Dedifferentiated amniotic fluid mesenchymal stem cell (primary cell): ENCODE results near the gene TTC12.

ENCODE experiments used
- DNase-seq: peaks from one replicate; pipeline ENCODE4 v3.0.0-alpha.2; 2016; ENCODE audit errors: extremely low spot score

TTC12 gene

DNA sequence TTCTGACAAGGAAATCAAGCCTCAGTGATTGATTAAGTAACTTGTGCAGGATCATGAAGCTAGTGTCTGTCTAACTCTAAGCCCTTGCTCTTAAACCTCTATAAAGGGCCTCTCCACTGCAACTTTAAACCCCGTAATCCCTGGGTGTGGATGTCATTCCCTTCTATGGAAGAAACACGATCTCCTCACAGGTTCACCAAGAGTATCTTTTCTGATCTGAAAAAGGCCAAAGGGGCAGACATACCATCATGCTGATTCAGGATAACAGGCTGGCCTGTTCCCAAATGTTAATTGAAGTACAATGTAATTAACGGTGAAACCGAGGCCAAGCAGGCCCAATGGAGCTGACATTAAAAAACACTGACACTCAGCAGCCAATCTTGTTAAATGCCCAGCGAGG lies 17.1 kb downstream of the TTC12 start:
- no peak for DNase-seq

DNA sequence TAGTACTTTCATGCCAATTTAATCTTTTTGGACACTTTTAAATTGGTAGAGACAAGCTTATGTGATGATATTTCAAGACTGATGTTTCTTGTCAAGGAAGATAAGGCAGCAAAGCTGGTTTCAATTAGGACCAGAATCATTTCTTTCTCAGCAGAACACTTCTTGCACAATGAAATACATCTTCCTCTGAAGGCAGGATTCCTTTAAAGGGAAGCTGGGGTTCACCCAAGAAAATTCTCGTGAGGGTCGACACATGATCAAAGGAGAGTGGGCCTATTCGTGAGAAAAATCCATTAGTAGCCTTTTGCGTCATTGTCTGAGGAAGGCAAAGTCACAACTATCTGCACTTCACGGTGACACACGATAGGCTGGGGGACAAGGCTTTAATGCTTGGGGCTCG lies 17.6 kb downstream of the TTC12 start:
- no peak for DNase-seq

DNA sequence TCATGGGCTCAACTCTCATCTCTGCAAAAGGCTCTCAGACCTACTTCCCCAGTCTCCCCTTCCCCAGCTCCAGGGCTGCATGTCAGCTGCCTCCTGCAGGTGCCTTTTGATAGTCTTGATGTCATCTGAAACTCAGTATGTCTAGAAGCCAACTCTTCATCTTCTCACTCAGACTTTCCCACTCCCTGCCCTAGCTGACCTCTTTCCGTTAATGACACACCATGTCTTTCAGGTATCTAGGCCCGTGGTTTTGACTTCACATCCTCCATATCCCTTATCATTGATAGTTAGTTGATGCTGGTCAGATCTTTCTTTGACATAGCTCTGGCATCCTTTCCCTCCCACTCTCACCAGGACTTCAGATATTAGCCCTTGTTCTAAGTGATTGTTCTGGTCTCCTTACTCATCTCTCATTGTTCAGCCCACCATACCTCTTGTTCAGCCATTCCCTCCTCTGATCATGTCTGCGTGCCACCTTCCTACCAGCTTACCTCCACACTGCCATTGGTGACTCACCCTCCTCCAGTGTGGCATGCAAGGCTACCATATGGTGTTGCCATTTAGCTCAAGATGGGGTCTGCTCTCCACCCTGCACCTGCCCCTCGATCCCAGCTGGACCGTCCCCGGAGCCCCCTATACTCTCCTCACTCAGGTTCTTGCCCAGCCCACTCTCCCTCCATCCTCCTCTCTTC lies 18.4 kb downstream of the TTC12 start:
- DNase-seq: no peak

DNA sequence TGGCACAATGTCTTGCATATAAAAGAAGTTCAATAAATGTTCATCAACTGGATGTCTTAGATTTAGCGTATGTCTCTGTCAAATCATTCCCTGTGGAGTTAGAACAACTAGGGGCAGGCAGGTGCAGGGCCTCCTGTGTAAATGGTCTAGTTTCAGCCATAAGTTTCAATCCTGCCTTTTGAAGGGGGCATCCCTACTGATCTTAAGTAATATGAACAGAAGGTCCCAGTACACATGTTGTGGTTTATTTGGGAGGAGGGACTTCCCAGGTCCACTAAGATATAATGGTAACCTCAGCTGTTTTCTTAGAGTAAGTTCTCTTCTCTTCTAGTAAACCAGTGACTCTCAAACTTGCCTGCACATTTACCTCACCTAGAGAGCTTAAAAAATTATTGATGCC lies 19.8 kb downstream of the TTC12 start:
- no peak for DNase-seq

DNA sequence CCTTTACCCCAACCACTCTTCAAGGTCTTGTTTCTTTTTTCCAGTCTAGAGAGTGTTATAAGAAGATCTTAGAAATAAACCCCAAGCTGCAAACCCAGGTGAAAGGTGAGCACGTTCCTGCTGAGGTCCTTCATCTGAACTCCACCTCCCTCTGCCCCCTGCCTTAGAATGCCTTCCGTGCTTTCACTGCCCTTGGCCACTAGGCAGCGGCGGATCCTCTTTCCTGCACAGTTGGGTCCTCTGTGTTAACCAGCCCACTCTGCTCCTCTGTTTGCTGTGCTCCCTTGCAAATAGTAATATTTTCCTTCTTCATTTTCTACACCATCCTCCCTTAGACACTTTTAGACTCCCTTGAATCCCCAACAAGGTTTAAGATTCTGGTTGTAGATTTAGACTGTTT lies 24.3 kb downstream of the TTC12 start:
- DNase-seq: no peak

DNA sequence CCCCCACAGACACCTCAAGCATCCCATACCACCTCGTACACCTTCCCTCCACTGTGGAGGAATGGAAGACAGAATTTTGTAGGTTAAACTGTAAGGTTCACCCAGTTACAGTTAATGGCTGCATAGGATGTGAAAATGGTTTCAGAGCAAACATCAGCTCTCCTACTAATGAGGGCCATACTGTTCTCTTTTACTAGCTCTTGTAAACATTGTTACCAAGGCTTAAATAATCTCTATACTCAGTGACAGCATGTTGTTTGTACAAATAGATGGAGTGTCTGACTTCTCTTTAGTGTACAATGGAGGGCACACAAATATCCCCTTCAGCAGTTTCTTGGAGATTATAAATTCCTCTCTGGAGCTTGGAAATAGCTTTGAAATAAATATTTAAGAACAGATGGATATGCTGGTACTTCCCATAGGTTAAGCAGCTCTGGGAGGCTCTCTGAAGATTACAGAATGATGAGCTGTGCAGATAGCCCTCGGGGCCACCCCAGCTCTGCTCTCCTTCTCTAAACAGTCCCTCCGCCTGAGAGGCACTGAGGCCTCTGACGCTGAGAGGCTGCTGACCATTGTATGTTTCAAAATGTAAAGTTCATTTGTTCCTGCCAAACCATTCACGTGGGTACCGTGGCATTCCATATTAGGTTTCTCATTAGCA lies 25.7 kb downstream of the TTC12 start:
- no peak for DNase-seq

DNA sequence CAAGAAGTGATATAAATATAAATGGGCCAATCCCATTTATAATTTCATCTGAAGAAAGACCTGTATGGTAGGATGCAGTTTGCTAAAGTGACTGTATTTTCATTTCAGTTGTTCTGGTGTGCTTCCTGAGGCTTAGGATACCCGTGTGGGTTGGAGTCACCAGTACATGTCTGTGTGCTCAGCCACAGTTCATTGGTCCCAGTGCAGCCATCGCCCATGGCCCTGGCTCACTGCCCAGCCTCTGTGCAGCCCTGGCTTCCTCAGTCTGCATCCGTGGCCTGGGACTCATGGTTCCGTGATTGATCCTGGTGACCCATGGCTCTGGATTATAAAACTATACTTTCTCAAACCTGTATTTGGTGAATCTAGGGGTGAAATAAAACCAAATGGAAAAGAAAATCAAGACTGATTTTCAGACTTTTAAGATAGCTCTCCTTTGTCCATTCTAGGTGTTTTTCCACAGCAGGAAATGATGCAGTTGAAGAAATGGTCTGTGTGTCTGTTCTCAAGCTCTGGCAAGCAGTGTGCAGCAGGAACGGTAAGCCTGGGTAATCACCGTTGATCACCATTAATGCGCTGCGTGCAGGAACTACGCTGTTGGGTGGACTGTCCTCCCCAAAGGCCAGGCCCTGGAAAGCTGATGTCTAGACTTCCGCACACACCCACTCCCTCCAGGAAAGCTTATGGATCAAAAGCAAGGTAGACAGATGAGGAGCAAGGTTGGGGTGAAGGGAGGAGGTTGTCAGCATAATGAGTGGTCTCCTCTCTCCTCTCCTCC lies 27.2 kb downstream of the TTC12 start:
- DNase-seq: no peak

DNA sequence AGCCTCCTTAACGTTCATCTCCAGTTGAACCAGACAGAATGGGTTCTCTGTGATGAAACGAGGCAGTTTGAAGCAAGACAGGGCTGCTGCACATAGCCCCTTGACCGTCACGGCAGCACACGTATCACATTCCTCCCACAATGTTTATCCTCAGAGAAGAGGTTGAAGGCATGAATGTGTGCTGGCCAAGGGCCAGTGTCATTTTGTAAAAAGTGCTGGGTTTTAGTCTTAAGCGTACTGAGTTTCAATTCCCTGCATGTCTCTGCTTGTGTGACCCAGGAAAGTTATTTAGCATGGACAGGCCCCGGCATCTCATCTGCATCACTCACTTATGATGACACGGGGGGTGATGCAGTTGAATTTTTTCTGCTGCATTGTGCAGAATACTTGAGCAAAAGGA lies 31.6 kb downstream of the TTC12 start:
- no peak for DNase-seq

DNA sequence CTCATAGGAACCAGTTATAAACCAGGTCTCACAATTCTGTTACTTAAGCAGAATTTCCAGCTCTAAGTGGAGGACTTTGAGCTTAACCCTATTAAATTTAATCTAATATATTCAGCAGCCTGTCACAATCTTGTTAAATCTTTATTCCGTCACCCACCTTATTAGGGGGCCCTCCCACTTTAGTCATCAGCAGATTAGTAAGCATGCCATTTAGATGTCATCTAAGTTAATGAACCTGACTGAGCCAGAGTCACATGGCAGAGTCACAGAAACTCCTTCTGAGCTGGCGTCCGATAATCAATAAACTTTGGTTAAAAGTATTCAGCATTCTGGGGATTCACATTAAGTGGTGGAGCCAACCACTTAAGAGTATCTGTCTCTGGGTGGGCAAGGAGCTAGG lies 35.1 kb downstream of the TTC12 start:
- no peak for DNase-seq

DNA sequence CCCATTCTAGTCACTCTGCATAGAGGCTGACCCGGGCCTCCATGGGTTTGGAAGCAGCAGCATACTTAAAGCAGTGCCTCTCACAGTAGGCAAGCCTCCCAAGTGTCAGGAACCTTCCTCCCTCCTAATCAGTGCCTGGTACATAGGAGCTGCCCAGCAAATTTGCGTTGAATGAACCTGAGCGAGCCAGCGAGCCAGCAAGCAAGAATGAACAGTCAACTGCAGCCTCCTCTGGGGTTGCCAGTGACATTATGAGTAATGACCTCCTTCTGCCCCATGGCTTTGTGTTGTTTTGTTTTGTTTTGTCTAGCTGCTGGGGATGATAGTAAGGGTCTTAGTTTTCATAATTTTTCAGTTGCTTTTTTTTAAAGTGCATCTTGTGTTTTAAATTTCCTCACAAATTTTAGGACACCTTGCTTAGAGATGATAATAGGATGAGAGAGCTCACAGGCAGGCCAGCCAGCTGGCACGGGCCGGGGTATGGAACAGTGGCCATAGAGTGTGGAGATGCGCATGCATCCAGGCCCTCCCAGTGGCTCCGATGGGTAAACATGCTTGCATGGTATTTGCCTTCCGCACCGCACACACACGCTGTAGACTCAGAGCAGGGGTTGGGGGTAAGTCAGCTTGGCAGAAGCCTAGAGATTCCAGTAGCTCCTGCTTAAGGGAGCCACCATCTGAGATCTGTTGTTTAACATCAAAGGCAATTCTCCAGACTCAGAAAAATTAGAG lies 36.1 kb downstream of the TTC12 start:
- DNase-seq: no peak

DNA sequence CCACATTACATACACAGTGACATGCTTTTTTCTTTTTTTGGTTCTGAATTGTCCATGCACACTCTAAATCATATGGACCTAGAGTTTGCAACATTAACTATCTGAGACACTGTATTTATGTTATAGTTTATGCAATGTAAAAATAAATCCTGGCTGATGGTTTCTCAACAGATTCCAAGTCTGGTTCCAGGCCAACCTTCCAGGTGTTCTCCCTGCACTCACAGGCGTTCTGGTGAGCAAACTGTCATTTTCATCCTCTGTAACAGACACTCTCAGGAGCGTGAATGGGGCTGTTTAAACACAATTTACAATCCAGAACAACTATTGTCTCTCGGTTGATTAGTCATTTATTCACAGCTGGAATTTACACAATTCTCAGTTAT lies 36.7 kb downstream of the TTC12 start:
- DNase-seq: no peak

DNA sequence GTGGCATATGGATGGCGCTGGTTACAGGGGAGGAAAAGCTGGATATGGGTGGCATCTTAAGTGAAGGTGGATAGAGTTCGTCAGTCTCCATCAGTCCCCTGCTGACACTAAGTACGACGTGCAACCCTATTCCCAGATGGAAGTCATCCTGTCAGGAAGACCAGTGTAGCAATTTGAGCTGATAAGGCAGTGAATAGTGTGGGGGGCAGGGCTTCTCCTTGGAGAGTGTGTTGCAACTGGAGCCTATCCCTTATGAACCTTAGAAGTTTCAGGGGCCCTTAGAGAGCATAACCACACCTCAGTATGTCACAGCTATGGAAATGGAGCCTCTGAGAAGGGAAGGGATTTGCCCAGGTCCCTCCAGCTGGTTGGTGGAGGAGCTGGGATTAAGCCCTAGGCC lies 37.1 kb downstream of the TTC12 start:
- no peak for DNase-seq

DNA sequence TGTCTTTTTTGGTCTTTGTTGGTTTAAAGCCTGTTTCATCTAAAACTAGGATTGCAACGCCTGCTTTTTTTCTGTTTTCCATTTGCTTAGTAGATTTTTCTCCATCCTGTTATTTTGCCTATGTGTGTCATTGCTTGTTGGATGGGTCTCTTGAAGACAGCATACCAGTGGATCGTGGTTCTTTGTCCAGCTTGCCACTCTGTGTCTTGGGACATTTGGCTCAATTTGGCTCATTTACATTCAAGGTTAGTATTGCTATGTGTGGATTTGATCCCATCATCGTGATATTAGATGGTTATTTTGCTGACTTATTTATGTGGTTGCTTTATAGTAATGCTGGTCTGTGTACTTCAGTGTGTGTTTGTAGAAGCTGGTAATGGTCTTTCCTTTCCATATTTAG lies 41.8 kb downstream of the TTC12 start:
- no peak for DNase-seq

DNA sequence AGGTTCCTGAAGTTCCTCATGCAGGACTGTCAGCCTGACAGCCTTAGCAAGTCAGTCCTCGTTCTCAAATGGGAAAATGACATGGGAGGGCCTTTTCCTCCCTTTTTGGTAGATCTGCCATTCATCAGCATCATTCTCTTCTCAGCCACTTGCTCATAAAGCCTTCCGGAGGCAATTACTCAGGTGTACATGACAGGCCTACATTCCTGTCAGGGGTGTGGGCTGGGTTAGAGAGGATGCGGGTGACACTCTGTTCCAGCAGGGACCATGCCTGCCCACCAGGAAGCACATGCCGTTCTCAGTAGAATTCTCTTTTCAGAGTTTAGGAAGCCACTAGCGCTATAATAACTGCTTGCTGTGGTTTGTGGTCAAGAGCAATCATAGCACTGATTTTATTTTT lies 49.0 kb downstream of the TTC12 start:
- no peak for DNase-seq

DNA sequence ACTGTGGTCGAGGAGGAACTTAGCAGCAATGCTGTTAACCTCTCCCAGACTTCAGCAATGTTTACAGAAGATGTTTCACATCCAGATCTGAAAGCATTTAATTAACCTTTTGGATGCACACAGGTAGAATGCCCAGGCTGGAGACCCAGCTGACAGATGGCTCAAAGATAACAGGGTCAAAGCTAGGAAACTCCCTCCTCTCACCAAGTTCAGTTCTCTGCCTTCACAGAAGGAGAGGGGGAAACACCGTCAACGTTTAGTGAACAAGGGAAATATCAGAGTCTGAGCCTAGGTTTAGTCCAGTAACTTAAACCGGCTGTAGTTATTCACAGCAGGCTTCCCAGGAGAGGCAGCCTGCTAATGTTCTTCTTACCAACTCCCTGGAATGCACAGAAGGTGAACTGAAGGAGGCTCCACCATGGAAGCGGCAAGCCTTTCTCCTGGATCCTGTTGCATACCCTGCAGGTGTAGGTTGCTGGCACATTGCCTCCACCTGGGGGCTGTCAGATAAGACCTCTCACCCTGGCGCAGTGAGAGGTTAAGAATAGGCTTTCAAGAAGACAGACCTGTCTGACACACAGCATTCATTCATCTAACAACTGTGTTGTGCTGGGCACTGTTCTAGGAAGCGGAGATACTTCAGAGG lies 49.7 kb downstream of the TTC12 start:
- DNase-seq: no peak

DNA sequence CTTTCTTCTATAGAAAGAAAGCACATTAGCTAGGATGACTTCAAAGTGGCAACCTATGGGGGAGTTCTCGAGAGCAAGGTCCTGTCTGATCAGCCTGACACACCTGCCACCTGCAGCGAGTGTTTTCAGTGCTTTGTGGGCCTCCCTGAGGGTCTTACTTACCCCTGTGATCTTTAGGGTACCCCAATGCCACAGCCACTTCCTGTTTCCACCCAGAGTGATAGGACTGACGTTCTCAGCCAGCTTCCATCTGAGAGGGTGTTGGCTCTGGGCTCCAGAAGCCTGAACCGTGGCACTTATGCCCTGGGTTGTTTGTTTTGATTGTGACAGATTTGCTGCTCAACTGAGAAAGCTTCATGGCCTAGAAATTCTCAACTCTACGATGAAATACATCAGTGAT lies 51.5 kb downstream of the TTC12 start:
- DNase-seq: no peak

DNA sequence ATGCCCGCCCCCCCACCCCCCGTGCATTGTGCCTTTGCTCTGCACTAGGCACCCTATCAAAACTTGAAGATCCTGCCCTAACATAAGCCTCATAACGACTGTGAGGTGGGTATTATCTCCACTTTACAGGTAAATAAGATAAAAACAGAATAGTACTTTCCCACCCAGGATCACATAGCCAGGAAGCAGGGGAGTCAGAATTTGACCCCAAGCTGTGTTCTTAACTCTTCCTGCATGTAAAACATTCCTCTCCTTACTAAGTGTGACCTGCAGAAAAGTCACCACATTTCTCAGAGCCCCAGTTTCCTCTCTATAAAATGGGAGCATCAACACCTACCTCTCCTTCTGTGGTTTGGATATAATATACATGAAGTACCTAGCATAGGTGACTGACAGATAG lies 55.0 kb downstream of the TTC12 start:
- DNase-seq: no peak

DNA sequence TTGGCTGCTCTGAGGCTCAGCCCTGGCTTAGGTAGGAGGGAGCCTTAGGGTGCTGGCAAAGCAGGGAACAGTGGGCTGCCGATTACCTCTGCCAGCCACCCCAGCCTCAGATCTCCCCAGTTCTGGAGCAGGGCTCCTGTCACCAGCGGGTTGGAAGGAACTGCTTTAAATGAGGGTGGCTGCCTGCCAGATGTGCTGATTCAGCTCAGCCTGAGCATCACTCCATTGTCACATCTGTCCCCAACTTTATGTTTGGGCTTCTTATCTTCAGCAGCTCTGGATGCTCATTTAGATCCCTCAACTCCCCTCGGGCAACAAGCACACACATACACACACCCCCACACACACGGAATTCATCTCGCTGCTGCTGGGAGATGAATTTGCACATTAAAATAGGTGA lies 56.3 kb downstream of the TTC12 start:
- DNase-seq: no peak

DNA sequence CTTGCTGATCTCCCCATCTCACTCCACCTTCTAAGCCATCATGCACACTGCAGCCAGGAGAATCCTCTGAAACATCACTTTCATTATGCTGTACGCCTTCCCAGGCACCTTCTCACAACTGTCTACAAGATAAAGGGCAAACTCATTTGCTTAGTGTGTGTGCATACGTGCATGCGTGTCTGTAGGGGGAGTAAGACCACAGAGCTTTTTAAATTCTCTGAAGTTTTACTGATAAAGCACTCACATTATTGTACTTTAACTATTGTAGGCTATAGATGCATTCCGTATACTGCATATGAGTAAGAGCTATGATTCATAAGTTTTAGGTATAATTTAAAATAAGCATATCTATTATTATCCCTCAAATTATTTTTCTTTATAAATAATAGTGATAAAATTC lies 57.9 kb downstream of the TTC12 start:
- DNase-seq: no peak

DNA sequence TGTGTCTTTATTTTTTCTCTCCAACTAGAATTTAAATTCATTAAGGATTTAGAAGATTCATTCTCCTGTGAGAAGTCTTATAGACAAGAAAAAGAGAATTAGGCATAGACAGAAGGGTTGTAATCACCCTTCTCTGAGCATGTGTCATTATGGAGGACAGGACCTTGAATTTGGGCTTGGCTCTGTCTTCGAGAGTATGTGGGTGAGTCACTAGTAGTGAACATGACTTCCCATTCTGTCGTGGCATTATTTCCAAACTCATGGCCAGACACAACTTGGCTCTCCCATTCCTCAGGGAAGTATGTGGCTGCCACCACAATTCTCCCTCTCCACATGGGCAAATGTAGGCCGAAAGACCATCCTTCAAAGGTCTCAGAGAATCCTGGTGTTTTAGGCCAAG lies 58.9 kb downstream of the TTC12 start:
- DNase-seq: no peak

DNA sequence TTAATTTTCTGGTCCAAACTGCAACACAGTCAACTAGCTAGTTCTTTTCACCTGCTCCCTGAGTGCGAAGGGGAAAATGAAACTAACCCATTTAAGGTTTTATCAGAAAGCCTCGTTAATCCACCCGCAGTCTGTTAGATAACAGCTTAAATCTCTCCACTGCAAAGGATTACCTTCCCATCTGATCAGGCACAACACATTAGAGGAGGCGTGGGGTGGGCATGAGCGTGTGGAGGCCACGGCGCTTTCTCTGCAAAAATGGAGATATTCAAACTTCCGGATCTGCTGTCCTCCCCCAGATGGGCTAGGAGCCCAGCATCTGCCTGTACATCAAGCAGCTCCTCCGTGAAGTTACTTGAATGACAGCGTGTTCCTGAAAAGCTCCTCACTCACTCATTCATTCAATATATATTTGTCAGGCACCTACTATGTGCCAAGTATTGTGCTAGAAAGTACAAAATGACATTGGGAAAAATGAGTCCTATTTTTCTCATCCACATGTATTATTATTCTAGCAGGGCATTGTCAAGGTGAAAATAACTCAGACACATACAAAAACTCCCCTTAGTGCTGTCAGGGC lies 59.7 kb downstream of the TTC12 start:
- DNase-seq: no peak

DNA sequence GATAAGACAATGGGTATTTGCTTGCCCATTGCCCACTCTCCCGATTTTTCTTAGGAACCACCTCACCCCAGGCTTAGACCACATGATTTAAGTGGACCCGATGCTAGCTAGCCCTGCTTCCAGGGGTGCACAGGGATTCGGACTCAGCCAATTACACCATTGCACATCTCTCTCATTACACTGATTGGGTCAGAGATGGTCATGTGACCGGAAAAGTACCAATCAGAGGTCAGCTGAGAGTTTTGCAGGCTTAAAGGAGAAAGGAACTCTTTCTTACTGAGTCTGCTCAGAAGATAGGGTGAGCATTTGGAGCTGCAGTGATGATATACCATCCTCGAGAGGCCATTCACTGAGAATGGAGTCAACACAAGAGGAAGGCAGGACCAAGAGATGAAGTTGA lies 61.0 kb downstream of the TTC12 start:
- no peak for DNase-seq
